22Rv1 (cell line): ENCODE data around the gene ADGRG6.

ENCODE experiments used
- CTCF ChIP-seq: fragments of 450-650 bp; IDR thresholded peaks from 2 replicates; pipeline ENCODE4 v1.5.1; 2017; ENCODE audit warnings: mild to moderate bottlenecking
- ZFX ChIP-seq: fragments of 450-650 bp; IDR thresholded peaks from 2 replicates; pipeline ENCODE4 v1.6.1; 2017; ENCODE audit warnings: antibody characterized with exemption, borderline replicate concordance

- TF ChIP-seq CTCF (no peak), ZFX (no peak)
Measured at GRCh38 chr6:142412658-142413057, 110.9 kb downstream of the ADGRG6 start.
